GM12878 (cell line): ENCODE results near the gene CEP97. TPM values are rescaled to one million over a fixed set of nuclear protein-coding genes. Genes with fewer than 3 reads are reported as not detected.

Experiments
- ATAC-seq: fragments of 200-7000 bp; cut with Tn5 transposase; 3 replicates; pipeline ENCODE4 v1.9.1; 2020; ENCODE audit warnings: mild to moderate bottlenecking, moderate library complexity
- BruUV-seq: library from RNA; stranded (reverse); fragments of 400-500 nt; replicated peaks from 2 replicates; lab custom pipeline; 2021; lab: Mats Ljungman, UMichigan
- CTCF ChIA-PET: fragments of 300-600 bp; sonication (Branson Sonifier 250); formaldehyde crosslinking; extraction: SDS; loops from one replicate; lab custom pipeline; 2021; ENCODE audit warnings: inconsistent platforms; lab: Yijun Ruan, JAX
- POLR2A ChIA-PET: fragments of 350-600 bp; formaldehyde crosslinking; extraction: SDS; loops from one replicate; lab custom pipeline; 2021; ENCODE audit warnings: inconsistent platforms; lab: Charles Lee
- RAD21 ChIA-PET: fragments of 300-600 bp; sonication (Branson Sonifier 250); formaldehyde crosslinking; loops from one replicate; lab custom pipeline; 2023; ENCODE audit warnings: antibody characterized with exemption; ENCODE audit not compliant: unreplicated experiment; lab: Charles Lee
- SMC1A ChIA-PET: fragments of 300-600 bp; sonication (Branson Sonifier 250); formaldehyde crosslinking; loops from one replicate; lab custom pipeline; 2023; ENCODE audit not compliant: unreplicated experiment, uncharacterized antibody; lab: Charles Lee
- DNase-seq: peaks from one replicate; pipeline ENCODE4 v3.0.0-alpha.2; 2011; ENCODE audit warnings: low read depth, low spot score
- FAIRE-seq: peaks from 3 replicates; lab custom pipeline; 2011; peaks lifted over from hg19 to GRCh38; lab: Jason Lieb, UNC
- H2AFZ ChIP-seq: 2 replicates; pipeline ENCODE4 v1.6.0; 2011; ENCODE audit warnings: low read depth, low read length, control low read depth; ENCODE audit not compliant: control insufficient read depth
- H3K27ac ChIP-seq: 2 replicates; pipeline ENCODE4 v1.5.1; 2011; ENCODE audit warnings: control low read depth; ENCODE audit not compliant: control insufficient read depth, insufficient read depth
- H3K27me3 ChIP-seq, 2 experiments: replicated peaks in 1 of 2; 2 replicates each; pipeline versions ENCODE4 v1.6.0 to v1.6.1; 2011; ENCODE audit warnings: low read length in 1 of 2; ENCODE audit not compliant: control insufficient read depth in 2 of 2, insufficient read depth in 2 of 2
- H3K36me3 ChIP-seq, 2 experiments: 2 replicates each; pipeline ENCODE4 v1.5.1; 2011; ENCODE audit warnings: low read length in 1 of 2; ENCODE audit not compliant: control insufficient read depth in 2 of 2, insufficient read depth in 2 of 2
- H3K4me1 ChIP-seq: 2 replicates; pipeline ENCODE4 v1.6.1; 2011; ENCODE audit warnings: mild to moderate bottlenecking, low read length, moderate library complexity, mixed read lengths; ENCODE audit not compliant: control insufficient read depth, insufficient read depth
- H3K4me2 ChIP-seq: 2 replicates; pipeline ENCODE4 v1.6.0; 2011; ENCODE audit warnings: control low read depth; ENCODE audit not compliant: control insufficient read depth, insufficient read depth
- H3K4me3 ChIP-seq: fragments of 200-600 bp; sonication (generic); 2 replicates; pipeline ENCODE4 v1.5.1; 2016
- H3K79me2 ChIP-seq: 2 replicates; pipeline ENCODE4 v1.6.0; 2011; ENCODE audit warnings: low read length; ENCODE audit not compliant: control insufficient read depth, insufficient read depth
- H3K9ac ChIP-seq: 2 replicates; pipeline ENCODE4 v1.8.0; 2011; ENCODE audit warnings: low read length, control low read depth, mixed read lengths; ENCODE audit not compliant: control insufficient read depth, insufficient read depth
- H3K9me3 ChIP-seq: replicated peaks from 3 replicates; pipeline ENCODE4 v1.5.1; 2011; ENCODE audit warnings: mild to moderate bottlenecking, low read length; ENCODE audit not compliant: control insufficient read depth, insufficient read depth
- H4K20me1 ChIP-seq: 2 replicates; pipeline ENCODE4 v1.6.0; 2011; ENCODE audit not compliant: control insufficient read depth, insufficient read depth
- CHD2 ChIP-seq: IDR thresholded peaks from 2 replicates; pipeline ENCODE4 v1.6.1; 2011; ENCODE audit warnings: low read depth, low read length, improper control_type of control experiment, borderline replicate concordance
- IKZF1 ChIP-seq: fragments of 450-650 bp; conservative IDR thresholded peaks from 2 replicates; pipeline ENCODE4 v1.6.1; 2017; ENCODE audit warnings: antibody characterized with exemption, mild to moderate bottlenecking
- IRF3 ChIP-seq: fragments of 450-650 bp; IDR thresholded peaks from 2 replicates; pipeline ENCODE4 v1.6.1; 2014; ENCODE audit warnings: mild to moderate bottlenecking
- MTA3 ChIP-seq: IDR thresholded peaks from 2 replicates; pipeline ENCODE4 v1.6.1; 2012; ENCODE audit warnings: low read length, inconsistent platforms, borderline replicate concordance
- NFYA ChIP-seq: IDR thresholded peaks from 2 replicates; pipeline ENCODE4 v1.6.1; 2011; ENCODE audit warnings: low read depth, mild to moderate bottlenecking, low read length, improper control_type of control experiment, borderline replicate concordance
- POLR2A ChIP-seq: IDR thresholded peaks from 2 replicates; pipeline ENCODE4 v1.6.1; 2011; ENCODE audit warnings: low read depth, mild to moderate bottlenecking, low read length
- REST ChIP-seq: IDR thresholded peaks from 2 replicates; pipeline ENCODE4 v1.6.1; 2012; ENCODE audit warnings: mild to moderate bottlenecking, low read depth, low read length
- SIN3A ChIP-seq: IDR thresholded peaks from 2 replicates; pipeline ENCODE4 v1.6.1; 2012; ENCODE audit warnings: low read depth, low read length, improper control_type of control experiment
- YBX1 ChIP-seq: fragments of 450-650 bp; IDR thresholded peaks from 2 replicates; pipeline ENCODE4 v1.6.1; 2016; ENCODE audit warnings: antibody characterized with exemption
- ZZZ3 ChIP-seq: IDR thresholded peaks from 2 replicates; pipeline ENCODE4 v1.6.1; 2011; ENCODE audit warnings: low read depth; ENCODE audit not compliant: control insufficient read depth, insufficient read length
- WGBS: methylation state at CpG from one replicate; pipeline ENCODE4 v1.1.6; 2016; ENCODE audit warnings: low lambda C conversion rate; ENCODE audit not compliant: insufficient replicate concordance, insufficient coverage; ENCODE audit errors: missing lambda C conversion rate; 5-methylcytosine and 5-hydroxymethylcytosine counted together
- in situ Hi-C: fragments of 300-500 bp; cut with MboI; formaldehyde crosslinking; loops from 9 replicates; pipeline ENCODE4 v1.14.3; 2018; ENCODE audit warnings: mixed read lengths
- intact Hi-C: fragments of 100-400 bp; cut with micrococcal nuclease; formaldehyde crosslinking; loops from one replicate; pipeline ENCODE4 v1.14.2; 2022; ENCODE audit not compliant: unreplicated experiment
- polyA plus RNA-seq, 11 experiments: library from polyadenylated mRNA; depleted of rRNA in 4 of 11; unstranded in 6 of 11; stranded (reverse) in 5 of 11; fragments of >200 nt; fragmentation: Nextera tagmentation in 4 of 11; fragmentation: Illumina TruSeq in 1 of 11; extraction: Ambion mirVana in 4 of 11; extraction: Trizol in 1 of 11; gene quantifications; 1 replicate in 1 of 11; 2 replicates in 10 of 11; pipeline versions ENCODE4 v1.2.1 to v1.2.3, GENCODE V29; 2011 to 2016; ENCODE audit warnings: inconsistent platforms in 2 of 11, missing spikeins in 2 of 11, low read depth in 1 of 11
- total RNA-seq, 4 experiments: library from RNA; depleted of rRNA in 3 of 4; stranded (reverse); fragments of >200 nt in 3 of 4; fragmentation: Illumina TruSeq in 1 of 4; extraction: Trizol in 1 of 4; gene quantifications; 2 replicates each; pipeline versions ENCODE4 v1.2.1 to v1.2.3, GENCODE V29; 2013 to 2021

Gene CEP97
- total and polyA plus RNA-seq, 10 of the 15 experiments (the other 5 are each of a cell fraction or from before 2014, with no cell fraction given): 1.9 to 13.7 (median 5.8) TPM

- intact Hi-C loops: loop anchor here (2.0 to 10.0 kb wide), 2 partner anchors 49 to 219 kb away; partner anchors contain the start of gene ZBTB11
- Histone ChIP-seq H3K9me3 (no peaks in the 10 kb centered on the region), H4K20me1 (no peaks in the 10 kb centered on the region), H3K79me2 (peaks cover 20% of the 10 kb centered on the region), H3K4me2 (peak overlapping the region; percentile 81), H3K4me3 (peak overlapping the region; percentile 79)
- ChIA-PET RAD21 (interaction anchor here (0.8 to 1.9 kb wide), 8 partner anchors 34 to 150 kb away, joined by 3 to 7 read pairs (median 5); partner anchors contain the start of gene NXPE3), SMC1A (interaction anchor here (0.7 to 4.0 kb wide), 9 partner anchors 8 to 500 kb away, joined by 3 to 15 read pairs (median 4); partner anchors contain the start of gene NXPE3)
- BruUV-seq: no TSS peak
- no peak for FAIRE-seq
- WGBS: under 1% methylated on average over 21 of the region's 21 CpGs
- TF ChIP-seq ZZZ3 (no peak), POLR2A (0 out of 2 replicates have a peak, but pooled peaks have one; percentile 4), SIN3A (0 out of 2 replicates have a peak, but pooled peaks have one; percentile 22)
- TF ChIP-seq, all 136 proteins: peak for 2
- peak; percentile 37 for ATAC-seq
- DNase-seq: no peak
- H2AFZ ChIP-seq: peak overlapping the region; percentile 81
- peak overlapping the region; percentile 82 for H3K9ac ChIP-seq
- H3K27me3 ChIP-seq: no peaks in the 10 kb centered on the region
- POLR2A ChIA-PET: interaction anchor here (0.9 to 1.5 kb wide), 7 partner anchors 8 to 89 kb away, joined by 3 to 6 read pairs (median 4); partner anchors contain the start of gene RPL24
- in situ Hi-C loops: no loop called here
- CTCF ChIA-PET: interaction anchor here (1.1 to 3.0 kb wide), 10 partner anchors 17 to 313 kb away, joined by 3 to 14 read pairs (median 3); no protein-coding TSS in a partner anchor
- H3K4me1 ChIP-seq: peaks cover 15% of the 10 kb centered on the region
- no peaks in the 10 kb centered on the region for H3K36me3 ChIP-seq
- peak overlapping the region; percentile 38 for H3K27ac ChIP-seq
Observed at GRCh38 chr3:101725194-101725889, 928 bp downstream of the CEP97 start.

GRCh38 chr3:101725890-101726275 lies 1.5 kb downstream of the CEP97 start:
- in situ Hi-C loops: no loop called here
- Histone ChIP-seq H3K4me3 (peak overlapping the region; percentile 79), H2AFZ (peak overlapping the region; percentile 81), H3K79me2 (peaks cover 20% of the 10 kb centered on the region), H4K20me1 (no peaks in the 10 kb centered on the region), H3K9ac (peak overlapping the region; percentile 82; the same call in 1 of the 2 replicates), H3K4me2 (peak overlapping the region; percentile 81), H3K4me1 (peaks cover 13% of the 10 kb centered on the region), H3K27ac (peak overlapping the region; percentile 38), H3K27me3 (no peaks in the 10 kb centered on the region), H3K36me3 (no peaks in the 10 kb centered on the region), H3K9me3 (no peaks in the 10 kb centered on the region)
- FAIRE-seq (no peak), ATAC-seq (no peak), DNase-seq (no peak)
- ChIA-PET RAD21 (interaction anchor here (1.8 to 1.9 kb wide), 2 partner anchors 66 to 103 kb away, joined by 4 to 5 read pairs; no protein-coding TSS in a partner anchor), POLR2A (interaction anchor here (0.6 to 1.5 kb wide), 5 partner anchors 18 to 664 kb away, joined by 3 to 5 read pairs (median 4); no protein-coding TSS in a partner anchor), SMC1A (interaction anchor here (0.6 to 4.0 kb wide), 6 partner anchors 43 to 499 kb away, joined by 3 to 15 read pairs (median 3); no protein-coding TSS in a partner anchor), CTCF (interaction anchor here (1.0 to 3.0 kb wide), 3 partner anchors 35 to 77 kb away, joined by 3 to 14 read pairs (median 5); no protein-coding TSS in a partner anchor)
- WGBS: 6% methylated on average over 3 of the region's 3 CpGs
- intact Hi-C loops: loop anchor here (2.0 to 10.0 kb wide), 2 partner anchors 49 to 219 kb away; partner anchors contain the start of gene ZBTB11
- TSS peak; percentile 57 for BruUV-seq
- TF ChIP-seq MTA3 (no peak), REST (no peak), ZZZ3 (no peak), NFYA (no peak), IRF3 (no peak), CHD2 (no peak), YBX1 (no peak), IKZF1 (no peak)
